Testis (tissue), 3 donors: ENCODE measurements around the gene RAB3GAP2. TPM values are rescaled to one million over a fixed set of nuclear protein-coding genes. Genes with fewer than 3 reads are reported as not detected.

ENCODE experiments used
- DNase-seq: peaks from one replicate; pipeline ENCODE4 v3.0.0-alpha.2; 2019
- H3K27ac ChIP-seq, 2 donors: fragments of 200-600 bp; sonication (generic); one replicate each; pipeline ENCODE4 v1.5.1; 2019
- H3K27me3 ChIP-seq: fragments of 200-600 bp; sonication (generic); one replicate; pipeline ENCODE4 v1.5.1; 2019
- H3K36me3 ChIP-seq: fragments of 200-600 bp; sonication (generic); one replicate; pipeline ENCODE4 v1.5.1; 2017; ENCODE audit warnings: low read depth; ENCODE audit errors: missing control alignments
- H3K4me1 ChIP-seq: fragments of 200-600 bp; sonication (generic); one replicate; pipeline ENCODE4 v1.5.1; 2019
- H3K4me3 ChIP-seq, 2 donors: fragments of 200-600 bp; sonication (generic); one replicate each; pipeline ENCODE4 v1.5.1; 2017 to 2019
- H3K9me3 ChIP-seq: fragments of 200-600 bp; sonication (generic); one replicate; pipeline ENCODE4 v1.5.1; 2017
- CTCF ChIP-seq, 3 experiments: fragments of 450-650 bp in 2 of 3; fragments of 200-600 bp in 1 of 3; sonication (generic) in 1 of 3; IDR thresholded peaks; one replicate each; pipeline ENCODE4 v1.5.1; 2016 to 2019; ENCODE audit warnings: antibody characterized with exemption in 3 of 3, mild to moderate bottlenecking in 2 of 3, moderate library complexity in 1 of 3
- POLR2A ChIP-seq: fragments of 450-650 bp; IDR thresholded peaks from one replicate; pipeline ENCODE4 v1.6.1; 2017; ENCODE audit warnings: antibody characterized with exemption, mild to moderate bottlenecking, moderate library complexity
- WGBS, 2 donors: methylation state at CpG; one replicate each; pipeline ENCODE4 v1.1.5; 2018; 5-methylcytosine and 5-hydroxymethylcytosine counted together
- intact Hi-C: fragments of 100-400 bp; cut with DNase I; formaldehyde crosslinking; loops from one replicate; pipeline ENCODE4 v1.15.1; 2023; ENCODE audit warnings: low total_unique reads
- polyA plus RNA-seq: library from polyadenylated mRNA; stranded (reverse); fragments of 350-450 nt; fragmentation: Illumina TruSeq; extraction: RNeasy Lipid Tissue Mini Kit (QIAGEN cat#74804); gene quantifications from one replicate; pipeline ENCODE4 v1.2.3, GENCODE V29; 2014; ENCODE audit warnings: low read depth, low replicate concordance; ENCODE audit not compliant: insufficient read depth
- total RNA-seq, 2 donors: library from RNA; depleted of rRNA; stranded (reverse); fragments of >200 nt; gene quantifications; one replicate each; pipeline ENCODE4 v1.2.3, GENCODE V29; 2016

RAB3GAP2 gene
- total and polyA plus RNA-seq, 3 donors from 2014 or later, result 17.9 to 28.7 (median 24.6) TPM

DNA sequence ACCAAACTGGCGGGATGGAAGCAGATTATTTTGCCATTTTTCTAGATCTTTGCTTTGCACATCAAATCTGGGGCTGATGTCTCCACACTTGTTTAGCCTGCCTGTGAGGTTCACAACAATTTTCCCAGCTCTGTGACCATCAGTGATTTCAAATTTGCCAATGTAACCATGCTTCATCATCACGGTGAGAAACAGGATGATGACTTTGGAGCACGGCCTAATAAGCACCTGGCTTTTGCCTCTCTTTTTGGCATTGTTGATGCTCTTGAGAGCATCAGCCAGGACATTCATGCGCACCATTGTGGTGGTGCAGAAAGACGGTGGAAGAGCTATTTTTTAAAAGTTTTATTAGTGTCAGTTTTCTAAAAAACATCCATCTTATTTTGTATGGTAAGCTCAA, 128.2 kb downstream of the RAB3GAP2 start:
- no peak for DNase-seq
- Histone ChIP-seq H3K27ac (no peak overlapping the region), H3K4me3 (no peak overlapping the region), H3K9me3 (no peaks in the 10 kb centered on the region), H3K27me3 (no peaks in the 10 kb centered on the region), H3K36me3 (no peaks in the 10 kb centered on the region), H3K4me1 (no peaks in the 10 kb centered on the region)
- intact Hi-C loops, result no loop called here
- TF ChIP-seq CTCF (IDR thresholded peaks at IDR 0.05) (no peak), POLR2A (no peak)
- 79 to 88% methylated on average over 5 of the region's 5 CpGs for WGBS, 2 donors

DNA sequence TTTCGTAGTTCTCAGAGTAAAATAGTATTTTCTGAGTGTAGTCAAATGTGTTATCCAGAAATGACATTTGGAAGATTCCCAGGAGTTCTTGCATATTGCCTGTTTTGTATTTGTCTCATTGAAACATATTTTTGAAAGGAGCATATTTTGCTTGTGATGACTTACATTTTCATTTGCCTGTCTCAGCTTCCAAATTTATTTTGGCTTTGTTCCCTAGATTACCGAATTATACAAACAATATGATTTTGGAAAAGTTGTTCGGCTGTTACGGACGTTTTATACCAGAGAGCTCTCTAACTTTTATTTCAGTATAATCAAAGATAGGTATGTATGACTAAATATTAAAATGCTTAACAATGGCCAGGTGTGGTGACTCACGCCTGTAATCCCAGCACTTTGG, 132.3 kb downstream of the RAB3GAP2 start:
- 77 to 79% methylated on average over 6 of the region's 6 CpGs for WGBS, 2 donors

DNA sequence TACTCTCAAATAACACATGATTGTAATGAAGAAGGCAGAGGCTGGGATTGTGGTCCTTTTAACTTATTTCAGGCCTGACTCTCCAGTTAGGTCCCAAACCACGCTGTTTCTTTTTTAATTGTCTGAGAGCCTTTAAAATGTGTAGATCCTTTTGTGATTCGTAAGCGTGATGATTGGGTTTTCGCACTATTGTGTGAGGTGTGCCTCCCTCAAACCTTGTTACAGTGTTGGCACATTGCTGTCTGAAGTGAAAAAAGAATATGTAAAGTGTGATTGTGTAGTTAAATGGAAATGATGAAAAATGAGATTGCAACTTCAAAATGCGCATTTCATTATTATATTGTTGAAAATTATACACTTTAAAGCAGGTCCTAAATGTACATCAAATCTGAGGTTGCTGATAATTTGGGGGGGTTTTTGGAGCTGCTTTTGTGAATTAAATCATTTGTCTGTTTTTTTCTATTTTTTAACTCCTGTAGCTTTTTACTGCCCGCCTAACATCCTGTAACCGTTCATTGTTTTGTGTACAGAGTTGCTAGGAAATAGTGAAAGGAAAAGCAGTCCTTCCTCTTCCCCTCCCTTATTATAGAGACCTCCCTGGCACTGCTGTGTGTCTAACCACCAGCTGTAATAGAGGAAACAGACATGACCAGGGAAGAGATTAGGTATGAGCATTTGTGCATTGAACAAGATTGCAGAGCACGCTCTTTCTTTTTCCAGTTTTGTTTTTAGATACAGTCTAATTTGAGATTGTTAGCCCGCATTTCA, 135.1 kb downstream of the RAB3GAP2 start:
- intact Hi-C loops, result no loop called here
- Histone ChIP-seq H3K36me3 (no peaks in the 10 kb centered on the region), H3K9me3 (no peaks in the 10 kb centered on the region), H3K27ac (no peak overlapping the region), H3K4me1 (no peaks in the 10 kb centered on the region), H3K4me3 (no peak overlapping the region), H3K27me3 (no peaks in the 10 kb centered on the region)
- 82 to 89% methylated on average over 9 of the region's 9 CpGs for WGBS, 2 donors
- no peak for DNase-seq
- TF ChIP-seq POLR2A, result no peak
- TF ChIP-seq CTCF (IDR thresholded peaks at IDR 0.05), result no peak

More for the DNA sequence above, 132.3 kb downstream of the RAB3GAP2 start:
- TF ChIP-seq POLR2A (no peak), CTCF (IDR thresholded peaks at IDR 0.05) (no peak)
- Histone ChIP-seq H3K4me3 (no peak overlapping the region), H3K36me3 (no peaks in the 10 kb centered on the region), H3K9me3 (no peaks in the 10 kb centered on the region), H3K27ac (no peak overlapping the region), H3K27me3 (no peaks in the 10 kb centered on the region), H3K4me1 (no peaks in the 10 kb centered on the region)
- no peak for DNase-seq
- intact Hi-C loops, result no loop called here

GRCh38 chr1:220135755-220136154, 136.5 kb downstream of the RAB3GAP2 start:
- Histone ChIP-seq H3K27ac (no peak overlapping the region), H3K4me3 (no peak overlapping the region), H3K9me3 (no peaks in the 10 kb centered on the region), H3K36me3 (no peaks in the 10 kb centered on the region), H3K4me1 (no peaks in the 10 kb centered on the region), H3K27me3 (no peaks in the 10 kb centered on the region)
- TF ChIP-seq POLR2A (no peak), CTCF (IDR thresholded peaks at IDR 0.05) (no peak)
- intact Hi-C loops, result no loop called here
- WGBS, 2 donors, result 92 to 100% methylated on average over 2 of the region's 2 CpGs
- DNase-seq, result no peak
